OCI-M1 (cell line): Measurements from ENCODE around the gene SLC47A1.

ENCODE experiments used
- DNase-seq: peaks from one replicate; lab custom pipeline; 2025; lab: John Stamatoyannopoulos, UW

The SLC47A1 gene

DNA sequence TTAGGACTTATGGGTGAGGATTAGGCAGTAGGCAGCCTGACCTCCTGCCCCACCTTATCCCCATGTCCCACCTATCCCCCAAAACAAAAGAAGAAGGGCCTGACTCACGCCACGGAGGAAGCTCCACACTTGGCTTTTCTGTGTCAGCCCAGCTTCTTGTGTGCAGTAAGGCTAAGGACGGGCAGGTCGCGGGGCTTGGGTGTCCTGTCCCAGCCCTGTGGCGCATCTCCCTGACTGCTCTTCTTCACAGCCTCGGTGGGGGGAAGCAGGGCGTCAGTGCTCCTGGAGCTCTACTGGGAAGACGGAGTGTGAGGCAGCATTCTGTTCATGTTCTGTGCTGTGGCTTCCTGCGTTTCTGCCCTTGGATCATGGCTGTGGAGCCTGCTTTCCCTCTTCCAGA is 80.3 kb downstream of the SLC47A1 start:
- no peak for DNase-seq

DNA sequence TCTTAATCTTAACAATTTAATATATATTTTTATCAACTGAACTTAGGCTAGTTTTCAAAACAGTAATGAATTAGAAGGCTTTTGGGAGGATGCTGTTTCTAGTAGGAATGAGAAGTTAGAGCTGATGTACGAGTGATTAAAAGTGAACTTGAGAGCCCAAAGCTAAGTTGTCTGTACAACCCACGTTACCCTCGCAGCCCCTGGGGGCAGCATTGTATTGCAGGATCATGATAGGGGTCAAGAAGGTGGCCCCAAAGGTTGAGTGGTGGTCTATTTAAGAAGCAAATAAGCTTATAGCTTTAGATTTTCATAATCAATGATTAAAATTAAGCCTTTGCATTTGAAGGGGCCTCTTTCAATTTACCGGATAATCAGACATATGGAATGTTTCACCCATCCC is 81.2 kb downstream of the SLC47A1 start:
- DNase-seq, result no peak

DNA sequence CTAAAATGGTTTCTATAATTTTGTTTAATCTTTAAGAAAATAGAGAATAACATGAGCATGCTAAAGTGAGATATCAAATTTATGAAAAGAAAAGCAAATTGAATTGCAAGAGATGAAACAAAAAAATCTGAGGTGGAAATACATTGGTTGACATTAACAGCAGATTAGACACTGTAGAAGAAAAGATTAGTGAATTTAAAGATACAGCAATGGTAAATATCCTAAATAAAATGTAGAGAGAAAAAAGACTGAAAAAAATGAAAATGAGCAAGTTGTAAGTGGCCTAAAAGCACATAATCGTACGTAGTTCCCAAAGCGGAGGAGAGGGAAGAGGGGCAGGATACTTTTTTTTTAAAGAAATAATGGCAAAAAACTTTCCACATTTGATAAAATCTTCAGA is 84.4 kb downstream of the SLC47A1 start:
- no peak for DNase-seq

DNA sequence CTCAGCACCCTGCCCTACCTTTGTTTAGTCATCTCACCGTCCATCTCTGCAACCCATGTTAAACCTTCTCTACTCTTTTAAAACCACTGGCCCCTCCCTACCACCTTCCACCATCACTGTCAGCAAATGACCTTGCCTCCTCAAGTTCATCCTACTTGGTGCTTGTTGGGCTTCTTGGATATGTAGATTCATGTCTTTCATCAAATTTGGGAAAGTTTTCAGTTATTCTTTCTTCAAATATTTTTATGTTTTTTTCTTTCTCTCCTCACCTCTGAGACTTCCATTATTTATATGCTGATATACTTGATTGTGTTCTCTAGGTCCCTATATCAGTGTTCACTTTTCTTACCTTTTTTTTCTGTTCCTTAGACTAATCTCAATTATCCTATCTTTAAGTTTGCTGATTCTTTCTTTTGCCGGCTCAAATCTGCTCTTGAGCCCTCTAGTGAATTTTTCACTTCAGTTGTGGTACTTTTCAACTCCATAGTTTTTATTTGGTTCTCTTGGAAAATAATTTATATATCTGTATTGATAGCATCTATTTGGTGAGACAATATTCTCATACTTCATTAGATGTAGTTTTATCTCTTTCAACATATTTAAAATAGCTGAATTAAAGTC is 86.2 kb downstream of the SLC47A1 start:
- DNase-seq, result peak; percentile 3

DNA sequence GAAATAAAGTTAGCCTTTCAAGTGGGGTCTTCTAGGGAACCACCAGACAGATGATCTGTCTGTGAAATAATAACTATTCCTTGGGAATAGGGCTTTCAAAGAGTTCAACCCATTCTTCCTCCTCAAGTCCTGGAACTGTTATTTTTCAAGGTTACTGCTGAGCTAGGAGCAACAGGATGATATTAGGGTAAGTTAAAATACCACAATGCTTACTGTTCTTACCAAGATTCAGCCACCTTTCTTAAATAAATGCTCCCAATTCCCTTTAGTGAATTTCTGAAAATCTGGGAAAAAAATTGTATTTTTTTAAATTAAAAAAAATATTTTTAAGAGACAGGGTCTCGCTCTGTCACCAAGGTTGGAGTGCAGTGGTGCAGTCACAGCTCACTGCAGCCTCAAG is 88.0 kb downstream of the SLC47A1 start:
- no peak for DNase-seq

DNA sequence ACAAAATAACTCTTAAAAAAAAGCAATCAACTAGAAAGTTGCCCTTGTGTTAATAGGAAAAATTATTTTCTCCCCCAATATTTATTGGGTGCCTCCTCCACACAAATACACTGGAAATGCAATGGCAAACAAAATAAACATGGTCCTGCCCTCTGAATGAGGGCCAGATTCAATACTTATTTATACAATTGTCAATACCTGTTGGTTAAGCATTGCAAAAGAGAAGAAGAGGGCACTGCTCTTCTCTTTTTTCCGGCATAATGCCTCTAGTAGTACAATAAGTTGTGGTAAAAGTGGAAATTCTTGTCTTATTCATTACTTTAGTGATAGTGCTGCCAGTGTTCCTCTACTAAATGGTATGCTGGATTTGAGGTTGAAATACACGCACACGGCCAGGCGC is 92.4 kb downstream of the SLC47A1 start:
- no peak for DNase-seq
